ENCODE results near the gene TTLL7.

Gene TTLL7

DNA sequence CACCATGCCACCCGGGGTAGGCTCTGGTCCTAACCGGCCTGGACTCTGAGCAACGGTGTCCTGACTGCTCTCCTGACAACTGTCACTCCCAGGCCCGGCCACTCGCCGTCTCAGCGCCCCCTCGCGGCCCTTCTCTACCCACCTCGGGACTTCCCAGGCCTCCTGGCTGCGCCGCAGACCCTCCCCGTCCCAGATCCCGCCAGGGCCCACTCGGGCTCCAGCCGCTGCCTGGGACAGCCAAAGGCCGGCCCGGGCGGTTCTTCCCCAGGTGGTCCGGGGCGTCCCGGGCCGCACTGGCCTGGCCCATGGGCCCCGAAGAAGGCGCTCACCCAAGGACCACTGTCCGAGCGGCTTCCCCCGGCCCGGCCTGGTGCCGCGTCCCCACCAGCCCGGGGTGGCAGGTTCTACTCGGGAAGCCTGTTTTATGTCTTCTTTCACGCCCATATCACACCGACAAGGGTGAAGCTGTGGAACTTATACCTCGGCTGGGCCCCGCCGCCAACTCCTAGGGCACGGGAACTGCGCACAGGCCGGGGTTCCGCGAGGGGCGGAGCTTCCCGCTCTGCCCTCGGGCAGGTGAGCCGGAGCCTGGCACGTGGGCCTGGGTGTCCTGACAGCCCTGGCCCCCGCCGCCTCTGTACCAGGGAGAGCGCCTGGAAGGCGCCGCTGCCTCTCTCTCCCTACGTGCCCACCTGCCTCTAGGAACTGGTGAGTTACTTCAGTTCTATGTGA is 138.3 kb downstream of the TTLL7 start:
- peak; percentile 56 for DNase-seq

DNA sequence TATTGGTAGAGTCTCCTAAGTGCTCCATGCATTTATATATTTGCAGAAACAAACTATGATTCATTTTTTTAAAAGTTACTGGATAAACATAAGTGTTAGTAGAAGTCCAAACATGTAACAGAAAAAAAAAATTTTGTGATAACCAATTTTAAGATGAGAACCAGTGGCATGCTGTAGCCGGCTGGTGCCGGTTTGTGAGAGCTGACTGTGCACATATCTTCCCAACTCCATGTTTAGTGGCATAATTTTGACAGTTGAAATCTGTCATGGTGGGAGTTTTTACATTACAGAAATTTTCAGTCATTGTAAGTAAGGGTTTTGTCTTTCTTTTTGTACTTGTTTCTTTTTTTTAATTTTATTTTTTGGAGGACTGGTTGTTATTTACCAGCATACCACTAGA is 141.2 kb downstream of the TTLL7 start:
- no peak for DNase-seq

DNA sequence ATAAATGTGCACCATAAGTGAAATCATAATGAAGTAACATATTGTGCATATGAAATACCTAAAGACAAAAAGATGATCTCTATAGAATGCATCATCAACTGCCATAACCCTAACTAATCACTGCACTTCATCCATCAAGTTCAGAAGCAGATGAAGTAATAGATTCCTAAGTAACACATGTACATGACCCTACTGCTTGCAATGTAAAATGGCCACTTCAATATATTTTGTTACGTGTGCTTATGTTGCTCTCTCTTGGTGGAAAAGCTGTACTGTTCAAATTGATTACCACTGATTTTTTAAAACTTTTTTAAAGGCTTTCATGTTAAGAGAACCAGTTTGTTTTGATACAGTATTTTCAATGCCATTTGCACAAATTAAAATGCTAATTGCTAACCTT is 141.8 kb downstream of the TTLL7 start:
- DNase-seq = peak; percentile 27

DNA sequence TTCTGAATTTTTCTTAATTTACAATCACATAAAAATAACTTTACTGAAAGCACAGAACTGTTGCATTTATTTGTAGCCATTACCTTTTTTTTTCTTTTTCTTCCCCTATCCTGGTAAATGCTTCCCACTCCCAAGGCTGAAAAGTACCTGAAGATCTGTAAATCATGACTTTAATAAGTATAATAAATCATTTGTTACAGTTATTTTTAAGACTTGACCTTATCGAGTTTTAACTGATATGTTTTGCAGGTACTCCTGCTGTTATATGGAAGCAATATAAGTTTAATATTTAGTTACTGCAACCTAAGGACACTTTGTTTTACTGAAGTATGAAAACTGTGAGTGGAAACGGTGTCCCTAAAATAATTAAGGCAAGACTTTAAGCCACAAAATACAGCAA is 142.6 kb downstream of the TTLL7 start:
- DNase-seq = no peak

DNA sequence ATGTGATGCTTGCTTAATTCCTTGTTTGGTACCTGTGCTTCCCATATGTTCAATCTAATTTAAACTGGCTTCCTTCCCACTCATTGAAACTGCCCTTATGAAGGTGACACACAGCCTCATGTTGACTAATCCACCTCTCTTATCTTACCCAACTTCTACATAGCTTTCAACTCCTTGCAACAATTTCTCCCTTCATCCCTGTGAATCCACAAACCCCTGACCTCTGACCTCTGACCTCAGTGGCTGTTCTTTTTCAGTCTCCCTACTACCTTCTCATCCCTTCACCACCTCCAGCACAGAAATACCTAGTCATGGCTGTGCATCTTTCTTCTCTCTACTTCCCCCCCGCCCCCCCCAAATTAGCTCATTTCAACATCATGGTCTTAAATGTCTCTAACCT is 144.5 kb downstream of the TTLL7 start:
- no peak for DNase-seq

DNA sequence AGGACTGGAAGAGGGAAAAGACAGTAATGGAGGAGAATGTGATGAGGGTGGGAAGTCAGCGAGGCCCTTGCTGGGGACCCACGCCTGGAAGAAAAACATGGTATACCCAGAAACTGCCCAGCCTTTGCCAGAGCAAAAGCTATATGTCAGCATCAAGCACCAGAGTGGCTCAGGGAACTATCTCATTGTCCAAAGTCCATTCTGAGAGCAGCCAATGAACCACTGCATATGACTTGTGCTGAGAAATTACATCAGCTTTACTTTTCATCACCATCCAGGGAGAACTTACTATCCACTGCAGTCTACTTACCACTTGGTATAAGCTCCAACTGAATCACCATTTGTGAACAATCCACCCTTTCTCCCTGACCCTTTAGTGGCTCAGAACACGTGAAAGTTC is 148.1 kb downstream of the TTLL7 start:
- no peak for DNase-seq

DNA sequence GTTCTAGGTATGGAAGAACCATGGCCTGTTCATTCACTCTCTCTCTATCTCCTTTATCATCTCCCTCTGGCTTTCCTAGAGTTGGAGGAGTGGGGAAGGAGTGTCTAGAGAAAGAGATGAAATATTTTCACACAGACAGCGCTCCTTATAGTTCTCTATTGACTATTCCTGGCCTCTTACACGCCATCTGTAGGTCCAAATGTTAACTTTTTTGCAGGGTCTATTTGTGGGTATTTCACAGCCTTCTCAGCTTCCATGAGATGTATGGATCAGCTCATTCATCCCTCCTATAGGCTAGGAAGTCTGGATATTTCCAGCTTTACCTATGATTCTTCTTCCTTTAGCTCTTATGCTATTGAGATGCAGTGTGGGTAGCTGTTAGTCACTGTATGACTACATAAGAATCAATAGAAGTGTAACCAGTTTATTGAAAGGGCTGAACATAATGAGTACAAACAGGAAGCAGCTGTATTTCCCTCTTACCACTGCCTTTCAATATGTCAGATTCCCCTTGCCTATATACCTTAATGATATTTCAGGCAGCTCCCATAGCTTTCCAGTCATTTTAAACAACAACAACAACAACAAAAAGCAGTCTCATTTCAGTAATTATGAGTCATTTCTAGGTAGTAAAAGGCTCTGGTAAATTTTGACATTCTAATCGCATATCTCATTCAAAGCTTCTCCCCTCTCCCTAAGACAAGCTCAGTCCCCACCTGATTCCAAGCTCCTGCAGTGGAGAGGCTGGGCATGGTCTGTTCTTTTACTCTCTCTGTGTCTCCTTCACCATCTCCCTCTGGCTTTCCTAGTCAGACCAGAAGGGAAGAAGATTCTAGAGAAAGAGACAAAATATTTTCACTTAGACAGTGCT is 149.5 kb downstream of the TTLL7 start:
- DNase-seq = peak; percentile 60

DNA sequence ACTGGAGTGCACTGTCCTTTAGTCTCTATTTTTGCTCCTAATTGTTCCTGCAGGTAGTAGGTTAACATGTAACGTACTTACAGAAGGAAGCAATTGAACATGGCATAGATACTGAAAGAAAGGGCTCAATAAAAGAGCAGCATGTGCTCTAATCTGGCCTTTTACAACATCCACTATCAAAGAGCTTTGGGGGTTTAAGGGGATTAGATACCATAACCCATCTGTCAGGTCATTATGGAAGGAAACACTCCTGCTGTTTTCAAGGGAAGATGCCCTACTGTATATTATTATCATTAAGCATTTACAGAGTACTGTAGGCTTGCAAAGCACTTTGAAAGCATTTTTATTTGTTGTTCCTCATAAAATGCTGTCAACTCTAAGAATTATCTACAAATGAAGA is 152.8 kb downstream of the TTLL7 start:
- DNase-seq = no peak

DNA sequence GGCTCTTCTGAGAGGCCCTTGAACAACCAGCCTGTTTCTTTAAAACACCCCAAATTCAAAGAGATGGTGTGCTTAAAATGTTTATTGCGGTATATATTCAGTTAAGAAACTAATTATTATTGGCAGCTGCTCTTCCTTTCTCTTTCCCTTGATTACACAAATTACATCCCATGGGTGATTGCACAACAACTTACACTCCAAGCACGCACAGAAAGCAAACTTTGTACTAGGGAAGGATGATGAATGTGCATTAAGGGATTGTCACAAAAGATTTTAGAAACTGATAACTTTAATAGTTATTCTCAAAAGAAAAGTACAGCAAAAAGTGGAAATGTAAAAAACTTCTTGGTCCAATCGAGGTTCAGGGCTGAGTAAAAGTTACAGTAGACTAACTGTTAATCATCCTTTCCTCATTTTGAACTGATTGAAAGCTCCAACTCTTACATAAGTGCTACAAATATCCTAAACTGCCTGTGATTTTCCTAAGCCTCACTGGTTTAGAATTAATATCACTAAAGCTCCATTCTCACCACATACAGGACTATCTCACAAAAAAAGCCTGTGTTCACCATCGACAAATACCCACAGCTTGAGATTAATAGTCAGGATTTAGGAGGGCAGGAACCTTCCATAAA is 153.4 kb downstream of the TTLL7 start:
- DNase-seq = no peak

DNA sequence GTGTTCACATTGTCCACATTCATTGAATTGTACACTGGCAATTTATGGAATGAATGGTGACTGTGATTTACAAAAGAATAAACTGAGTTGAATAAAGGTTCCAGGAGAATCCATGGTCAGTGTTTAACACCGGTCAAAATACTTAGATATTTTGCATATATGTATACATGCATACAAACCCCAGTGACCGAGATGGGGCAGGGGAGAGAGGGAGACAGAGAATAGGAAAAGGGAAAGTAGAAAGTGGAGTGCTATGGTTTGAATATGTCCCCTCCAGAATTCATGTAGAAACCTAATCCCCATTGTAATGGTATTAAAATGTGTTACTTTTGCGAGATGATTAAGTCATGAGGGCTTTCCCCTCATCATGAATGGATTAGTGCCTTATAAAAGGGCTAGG is 154.4 kb downstream of the TTLL7 start:
- DNase-seq = no peak

DNA sequence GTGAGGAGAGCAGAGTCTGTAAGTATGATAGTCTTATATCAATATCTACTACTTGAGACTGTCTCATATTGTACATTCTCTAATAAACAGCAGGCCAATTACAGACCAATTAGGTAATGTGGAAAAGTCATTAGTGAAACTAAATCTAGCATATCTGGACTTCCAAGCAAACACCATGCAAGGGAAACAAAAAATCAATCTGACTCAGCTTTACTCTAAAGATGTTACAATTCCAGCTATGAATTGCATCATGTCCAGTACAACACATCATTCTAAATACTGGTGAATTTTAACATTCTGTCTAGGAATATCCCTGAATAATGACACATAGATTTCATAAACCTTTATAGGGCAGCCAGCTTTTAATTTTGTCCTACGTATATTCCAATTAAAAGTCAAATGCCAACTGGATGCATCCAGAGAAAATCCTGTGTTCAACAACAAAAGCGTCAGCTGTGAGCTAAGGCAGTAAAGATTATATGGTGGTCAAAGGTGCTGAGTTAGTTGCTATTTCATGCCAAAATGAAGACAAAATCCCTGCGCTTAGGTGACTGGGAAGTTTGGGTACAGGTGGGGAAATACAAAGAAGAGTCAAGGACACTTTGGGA is 159.3 kb downstream of the TTLL7 start:
- DNase-seq = no peak

DNA sequence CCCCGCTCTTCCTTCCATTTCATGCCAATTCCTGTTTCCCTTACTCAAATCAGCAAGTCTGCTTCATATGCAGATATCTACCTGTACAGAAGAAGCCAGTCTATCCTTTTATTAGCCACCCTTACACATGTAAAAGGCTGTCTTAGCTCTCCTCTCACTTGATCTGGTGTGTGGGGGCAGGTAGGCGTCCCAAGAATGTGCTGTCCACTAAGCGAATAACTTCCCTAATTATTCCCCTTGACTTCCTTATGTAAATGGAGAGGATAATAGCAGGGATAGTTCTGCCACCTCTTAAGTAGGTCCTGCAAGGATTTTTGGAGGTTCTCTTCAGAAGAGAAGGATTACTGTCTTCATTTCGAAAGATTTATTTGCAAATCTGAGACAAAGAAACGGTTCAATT is 160.4 kb downstream of the TTLL7 start:
- DNase-seq = no peak

DNA sequence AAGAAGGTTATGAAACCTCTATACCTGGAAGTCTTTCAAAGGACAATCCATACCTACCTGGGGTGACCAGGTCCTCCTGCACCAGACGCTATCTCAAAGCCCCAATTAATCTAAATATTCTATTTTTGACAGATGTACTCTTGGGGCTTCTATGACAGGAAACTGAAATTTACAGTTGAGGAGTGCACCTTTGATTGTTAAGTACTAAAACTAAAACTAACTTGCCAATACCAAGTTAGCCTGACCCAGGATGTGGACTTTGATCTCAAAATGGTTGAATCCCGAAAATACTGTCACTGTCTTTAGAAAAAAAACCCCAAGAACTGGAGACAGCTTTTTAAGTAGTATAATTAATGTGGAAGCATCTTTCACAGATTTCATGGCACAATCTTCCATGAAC is 162.4 kb downstream of the TTLL7 start:
- no peak for DNase-seq

DNA sequence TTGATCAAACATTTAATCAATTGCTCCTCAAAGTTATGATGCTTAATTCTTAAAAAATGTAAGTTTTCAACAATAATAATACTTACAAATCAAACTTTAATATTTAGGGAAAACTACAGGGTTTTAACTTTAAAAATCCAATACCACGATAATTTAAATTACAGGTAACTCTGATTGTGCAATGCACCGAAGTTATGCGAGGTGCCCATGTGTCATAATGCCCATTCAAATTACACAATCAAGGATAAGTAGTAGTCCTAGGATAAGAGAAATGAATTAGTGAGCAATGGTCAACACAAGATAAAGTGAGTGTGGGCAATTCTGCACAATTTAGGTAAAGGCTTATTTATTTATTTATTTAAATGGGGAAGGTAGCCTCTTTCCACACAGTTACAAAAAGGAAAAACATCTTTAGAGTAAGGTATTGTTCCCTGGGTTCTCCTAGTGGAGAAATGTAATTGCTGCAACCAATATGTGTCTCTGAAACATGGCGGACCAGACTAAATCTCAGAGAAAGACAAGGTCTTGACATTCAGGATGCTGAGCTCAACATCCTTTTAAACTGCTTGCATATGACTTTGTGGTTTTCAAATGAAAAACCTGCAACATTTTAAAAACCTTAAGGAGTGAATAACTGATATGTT is 164.2 kb downstream of the TTLL7 start:
- no peak for DNase-seq

DNA sequence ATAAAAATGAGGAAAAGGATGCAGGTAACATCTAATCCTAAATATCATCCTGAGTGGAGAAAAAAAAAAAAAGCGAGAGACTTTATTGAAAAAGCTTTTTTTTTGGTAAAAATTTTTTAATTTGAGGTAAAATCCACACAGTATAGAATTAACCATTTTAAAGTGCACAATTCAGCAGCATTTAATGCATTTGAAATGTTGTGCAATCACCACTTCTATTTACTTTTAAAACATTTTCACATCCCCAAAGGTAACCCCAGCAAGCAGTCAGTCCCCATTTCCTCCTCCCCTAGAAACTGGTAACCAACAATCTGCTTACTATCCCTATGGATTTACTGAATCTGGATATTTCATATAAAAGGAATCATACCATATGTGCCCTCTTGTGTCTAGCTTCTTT is 166.7 kb downstream of the TTLL7 start:
- no peak for DNase-seq

DNA sequence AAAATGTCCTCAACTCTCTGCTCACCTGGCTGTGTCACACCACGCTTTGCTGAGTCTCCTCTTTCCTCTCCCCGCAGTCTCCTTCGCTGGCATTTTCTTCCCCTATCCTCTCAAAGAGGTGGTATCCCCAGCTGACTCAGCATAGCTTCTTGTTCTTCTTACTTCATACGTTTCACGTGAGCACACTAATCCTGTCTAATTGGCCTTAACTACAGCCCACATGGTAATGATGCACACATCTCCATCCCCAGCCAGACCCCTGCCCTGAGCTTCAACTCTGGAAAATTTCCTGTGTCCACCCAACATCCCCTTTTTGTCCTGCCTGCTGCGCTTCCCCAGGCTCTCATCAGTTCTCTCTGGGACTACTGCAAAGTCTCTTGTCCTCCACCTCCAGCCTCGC is 169.8 kb downstream of the TTLL7 start:
- no peak for DNase-seq

DNA sequence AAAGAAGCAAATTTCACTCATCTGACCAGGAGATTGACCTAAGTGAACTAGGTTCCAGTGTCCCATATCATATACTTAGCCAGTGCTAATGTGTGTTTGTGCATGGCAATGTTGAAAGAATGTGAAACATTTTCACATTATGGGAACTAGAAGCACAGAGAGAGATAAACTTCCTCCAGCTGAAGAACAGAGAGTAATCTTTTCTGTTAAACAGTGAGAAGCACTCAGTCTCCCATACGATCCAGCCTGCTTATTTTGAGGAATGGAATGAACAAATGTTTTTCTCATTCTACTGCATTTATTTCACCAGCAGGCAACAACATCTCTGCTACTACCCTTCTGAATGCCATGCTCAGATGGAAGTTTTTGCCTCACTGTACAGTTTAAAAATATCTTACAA is 170.5 kb downstream of the TTLL7 start:
- no peak for DNase-seq

DNA sequence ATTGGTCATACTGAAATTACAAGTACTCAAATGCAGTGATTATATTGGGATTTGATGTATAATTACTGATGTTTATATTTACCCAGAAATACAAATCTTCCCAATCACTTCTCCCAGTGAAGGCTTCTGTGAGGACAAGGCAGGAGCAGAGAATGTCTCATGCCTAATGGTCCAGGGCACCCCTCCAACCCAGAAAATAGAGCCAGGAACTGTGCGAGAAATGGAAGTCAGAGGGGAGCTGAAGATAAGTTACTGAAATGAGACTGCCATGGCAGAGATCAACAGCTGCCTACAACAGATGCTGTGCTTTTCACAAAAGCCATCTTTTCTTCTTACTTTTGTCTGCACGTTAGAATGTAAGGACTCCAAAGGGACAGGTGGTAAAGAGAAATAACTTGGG is 171.2 kb downstream of the TTLL7 start:
- DNase-seq = no peak

DNA sequence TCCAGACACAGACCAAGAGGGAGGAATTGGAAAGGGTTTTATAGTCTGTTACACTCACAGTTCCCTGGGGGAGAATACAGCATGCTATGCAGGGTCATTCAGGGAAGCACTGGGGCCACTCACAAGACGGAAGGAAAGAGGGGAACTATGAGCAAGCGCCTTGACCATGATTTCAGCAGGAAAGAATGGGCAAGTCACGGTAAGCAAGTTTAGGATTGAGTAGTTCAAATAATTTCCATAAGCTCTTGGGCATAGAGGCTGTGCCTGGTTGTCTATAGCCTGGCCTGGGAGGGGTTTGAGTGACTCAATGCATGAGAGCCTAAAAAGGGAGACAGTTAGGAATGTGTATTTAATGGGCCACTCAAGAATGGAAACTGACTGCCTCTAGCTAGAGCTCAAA is 176.7 kb downstream of the TTLL7 start:
- no peak for DNase-seq

DNA sequence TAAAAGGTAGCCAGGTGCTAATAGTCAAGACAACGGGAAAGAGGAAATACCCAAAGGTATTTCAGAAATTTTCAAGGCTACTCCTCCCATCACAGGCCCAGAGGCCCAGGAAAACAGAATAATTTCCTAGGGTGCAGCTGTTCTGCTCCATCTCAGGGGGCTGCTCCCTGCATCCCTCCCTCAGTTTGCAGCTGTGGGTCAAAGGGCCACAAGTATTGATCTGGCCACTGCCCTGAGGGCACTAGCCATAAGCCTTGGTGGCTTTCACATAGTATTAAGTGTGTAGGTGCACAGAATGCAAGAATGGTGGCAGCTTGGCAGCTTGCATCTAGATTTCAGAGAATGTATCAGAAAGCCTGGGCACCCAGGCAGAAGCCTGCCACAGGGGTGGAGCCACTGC is 179.5 kb downstream of the TTLL7 start:
- DNase-seq = no peak

DNA sequence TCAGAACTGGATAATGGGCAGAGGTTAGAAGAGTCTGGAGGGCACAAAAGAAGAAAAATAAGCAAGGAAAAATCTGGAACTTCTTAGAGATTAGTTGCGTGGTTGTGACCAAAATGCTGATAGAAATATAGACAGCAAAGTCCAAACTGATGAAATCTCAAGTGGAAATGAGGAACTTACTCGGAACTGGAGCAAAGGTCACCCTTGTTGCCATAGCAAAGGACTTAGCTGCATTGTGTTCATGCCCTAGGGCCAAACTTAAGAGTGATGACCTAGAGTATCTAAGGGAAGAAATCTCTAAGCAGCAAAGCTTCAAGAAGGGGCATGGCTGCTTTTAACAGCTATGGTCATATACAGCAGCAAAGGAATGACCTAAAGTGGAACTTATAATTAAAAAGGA is 180.0 kb downstream of the TTLL7 start:
- no peak for DNase-seq

DNA sequence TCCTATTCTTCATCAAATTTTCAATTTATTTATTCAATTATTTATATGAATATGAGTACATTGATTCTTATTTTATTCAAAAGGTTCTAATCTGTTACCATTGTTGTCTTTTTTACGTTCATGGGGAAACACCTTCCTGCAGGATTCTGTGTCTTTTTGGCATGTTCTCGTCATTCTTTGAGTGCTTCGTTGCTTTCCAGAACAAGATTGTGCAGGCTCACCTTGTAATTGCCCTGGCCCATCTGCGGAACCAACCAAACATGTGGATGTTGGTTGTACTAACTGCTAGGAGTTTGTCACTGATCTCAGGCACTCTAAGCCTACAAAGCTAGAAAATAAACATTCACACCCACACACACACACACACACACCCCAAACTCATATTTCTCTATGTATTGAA is 182.1 kb downstream of the TTLL7 start:
- no peak for DNase-seq

DNA sequence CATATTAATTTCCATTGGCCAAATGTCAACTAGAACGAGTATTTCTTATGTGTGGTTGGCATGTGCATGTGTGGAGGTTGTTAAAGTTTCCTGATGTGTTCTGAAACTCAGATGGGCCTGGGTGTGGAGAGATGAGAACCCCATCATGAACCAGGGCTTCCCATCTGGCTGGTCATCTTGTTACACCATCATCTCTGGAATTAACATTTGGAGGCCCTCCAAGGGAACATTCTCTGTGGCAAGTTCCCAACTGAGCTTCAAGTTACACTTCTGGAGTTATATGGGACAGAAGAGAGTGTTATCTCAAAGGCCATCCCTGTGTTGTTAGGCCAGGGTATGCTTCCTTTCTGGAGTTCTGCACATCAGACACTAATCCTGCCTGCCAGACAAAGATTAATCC is 183.6 kb downstream of the TTLL7 start:
- DNase-seq = no peak
